Fibroblast of peridontal ligament (primary cell): ENCODE measurements around the gene SASH1.

Experiments used
- DNase-seq: peaks from one replicate; pipeline ENCODE4 v3.0.0-alpha.2; 2010; ENCODE audit errors: extremely low read depth

The SASH1 gene

DNA sequence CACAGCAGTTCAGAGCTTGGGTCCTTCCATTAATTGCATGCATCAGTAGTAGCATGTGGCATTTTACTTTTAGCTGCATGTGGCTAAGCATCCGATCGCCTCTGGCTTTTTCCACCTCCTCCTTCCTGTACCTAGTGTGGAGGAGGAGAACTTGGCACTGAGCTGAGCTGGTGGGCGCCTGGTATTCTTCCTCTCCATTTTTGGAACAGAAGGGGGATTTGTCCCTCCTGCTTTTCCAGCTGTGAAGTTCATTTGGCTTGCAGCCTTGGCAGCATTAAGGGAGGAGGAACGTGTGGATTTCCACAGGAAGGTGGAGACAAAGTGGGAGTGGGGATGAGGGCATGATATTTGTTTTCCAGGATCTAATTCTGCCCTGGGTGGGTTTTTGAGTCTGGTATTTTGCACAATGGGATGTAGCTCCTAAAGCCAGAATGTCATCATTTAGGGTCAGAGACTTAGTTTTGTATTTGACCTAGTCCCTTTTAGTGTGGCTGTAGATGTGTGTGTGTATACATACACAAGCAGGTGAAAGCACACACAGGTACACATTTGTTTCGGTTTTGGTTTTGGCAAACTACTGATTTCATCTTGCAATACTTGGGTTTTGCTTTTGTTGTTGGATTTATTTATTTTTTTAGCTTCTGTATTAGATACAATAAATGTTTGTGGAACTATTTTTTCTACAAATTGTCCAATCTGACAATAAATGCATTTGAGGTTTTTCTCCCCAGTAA is 90.0 kb downstream of the SASH1 start:
- DNase-seq = no peak

DNA sequence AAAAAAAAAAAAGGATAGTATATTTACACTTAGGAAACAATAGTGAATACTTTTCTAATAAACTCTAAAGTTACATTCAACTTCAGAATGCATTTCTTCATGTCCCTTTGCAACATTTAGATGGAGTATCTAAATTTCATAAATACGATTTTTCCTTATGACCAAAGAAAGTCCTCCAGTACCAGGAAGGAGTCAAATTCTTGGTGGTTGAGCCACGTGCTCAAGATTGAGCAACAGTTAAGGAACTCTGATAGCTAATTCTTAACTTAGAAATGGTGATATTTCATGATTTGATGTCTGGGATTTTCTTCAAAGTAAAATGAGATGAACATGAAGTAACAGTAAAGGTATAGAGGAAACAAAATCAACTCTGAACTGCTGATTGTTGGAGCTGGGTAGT is 92.7 kb downstream of the SASH1 start:
- DNase-seq = peak; percentile 72

GRCh38 chr6:148436466-148436865 is 93.8 kb downstream of the SASH1 start:
- DNase-seq = no peak

DNA sequence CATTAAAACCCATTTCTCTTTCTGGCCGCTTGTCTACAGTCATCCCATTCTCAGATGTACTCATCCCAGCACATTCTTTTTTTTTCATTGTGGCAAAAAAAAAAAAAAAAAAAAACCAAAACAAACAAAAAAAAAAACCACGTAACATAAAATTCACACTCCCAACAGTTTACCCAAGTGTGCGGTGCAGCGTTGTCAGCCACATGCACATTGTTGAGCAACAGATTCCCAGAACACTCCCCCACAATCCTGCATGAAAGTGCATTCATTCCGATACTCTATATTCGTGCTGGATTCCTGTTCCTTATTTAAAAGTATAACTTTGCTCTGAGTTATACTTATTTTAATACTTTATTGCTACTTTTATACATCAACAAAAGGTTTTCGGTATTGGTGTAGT is 96.0 kb downstream of the SASH1 start:
- DNase-seq = peak; percentile 42

- peak; percentile 84 for DNase-seq
These were observed 97.4 kb downstream of the SASH1 start for GRCh38 chr6:148440016-148440415.

DNA sequence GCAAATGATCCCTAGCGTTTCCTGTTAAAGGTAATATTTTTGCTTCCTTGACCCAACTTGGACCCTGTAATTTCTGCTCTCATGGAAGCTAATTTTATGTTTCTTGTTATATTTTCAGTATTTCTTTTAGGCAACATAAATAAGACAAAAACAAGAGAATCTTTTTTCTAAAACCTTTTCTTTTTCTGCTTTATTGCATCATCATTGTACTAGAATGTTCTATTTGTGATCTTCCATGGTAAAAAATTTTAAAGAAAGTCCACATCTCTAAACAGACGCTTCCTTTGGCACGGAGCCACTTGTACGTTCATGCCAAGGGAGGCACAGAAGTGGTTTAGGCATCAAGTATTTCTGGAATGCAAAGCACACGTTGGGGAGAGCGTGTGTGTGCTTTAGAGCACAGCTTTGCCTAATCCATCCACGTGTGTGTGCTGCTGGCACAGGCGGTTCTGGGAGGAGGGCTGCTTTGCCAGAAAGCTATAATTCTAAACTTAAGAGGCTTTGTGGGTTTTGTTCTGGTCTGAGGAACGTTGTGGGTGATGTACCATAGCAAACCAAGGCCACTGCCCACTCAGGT is 98.3 kb downstream of the SASH1 start:
- peak; percentile 98 for DNase-seq

GRCh38 chr6:148441454-148441911 is 98.8 kb downstream of the SASH1 start:
- DNase-seq = peak; percentile 74

DNA sequence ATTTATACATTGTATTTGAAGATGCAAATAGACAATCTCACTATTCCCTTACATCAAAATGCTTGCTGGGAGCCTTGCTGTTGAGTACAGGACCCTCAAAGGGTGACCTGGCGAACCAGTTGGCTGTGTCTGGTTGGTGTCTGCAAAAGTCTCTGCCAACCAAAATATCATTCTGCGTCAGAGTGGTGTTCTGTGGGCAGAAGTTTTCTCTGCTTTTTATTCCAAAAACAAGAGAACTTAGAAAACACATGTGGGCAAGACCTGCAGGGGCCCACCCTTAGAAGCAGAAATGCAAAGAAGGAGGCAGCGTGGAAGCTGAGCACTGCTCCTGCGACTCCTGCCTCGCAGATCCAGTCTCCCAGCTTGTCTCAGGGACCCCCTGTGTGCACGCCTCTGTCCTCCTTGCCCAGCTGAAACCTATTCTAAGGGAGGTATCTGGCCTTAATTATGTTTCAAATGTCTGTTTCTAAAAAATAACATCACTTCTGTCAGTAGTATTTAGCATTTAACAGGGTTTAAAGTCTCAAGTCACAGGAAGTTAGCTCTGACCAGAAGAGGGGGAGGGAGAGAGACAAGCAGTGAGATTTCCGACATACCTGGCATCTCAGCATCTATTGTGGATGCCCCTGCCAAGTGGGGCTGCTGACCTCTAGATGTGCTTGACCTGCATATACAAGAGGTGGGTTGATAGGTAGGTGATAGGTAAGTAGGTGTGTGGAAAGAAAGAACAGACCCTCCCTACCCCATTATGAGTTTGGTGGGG is 101.3 kb downstream of the SASH1 start:
- DNase-seq = no peak

DNA sequence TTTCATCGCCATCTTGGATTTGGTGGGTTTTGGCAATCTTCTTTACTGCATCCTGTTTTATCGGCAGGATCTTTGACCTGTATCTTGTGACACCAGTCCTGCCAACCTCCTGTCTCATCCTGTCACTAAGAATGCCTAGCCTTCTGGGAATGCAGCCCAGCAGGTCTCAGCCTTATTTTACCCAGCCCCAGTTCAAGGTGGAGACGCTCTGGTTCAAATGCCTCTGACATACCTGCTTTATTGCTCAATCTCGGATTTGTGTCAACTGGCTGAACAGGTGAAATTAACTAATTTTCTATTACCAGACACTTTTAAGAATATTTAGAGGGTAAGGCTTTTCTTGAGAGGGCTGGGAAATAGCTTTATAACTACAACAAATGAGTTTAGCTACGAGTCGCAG is 102.5 kb downstream of the SASH1 start:
- no peak for DNase-seq

- DNase-seq = peak; percentile 37
These were observed 103.0 kb downstream of the SASH1 start for GRCh38 chr6:148445620-148446019.

GRCh38 chr6:148446681-148447080 is 104.0 kb downstream of the SASH1 start:
- DNase-seq = no peak

DNA sequence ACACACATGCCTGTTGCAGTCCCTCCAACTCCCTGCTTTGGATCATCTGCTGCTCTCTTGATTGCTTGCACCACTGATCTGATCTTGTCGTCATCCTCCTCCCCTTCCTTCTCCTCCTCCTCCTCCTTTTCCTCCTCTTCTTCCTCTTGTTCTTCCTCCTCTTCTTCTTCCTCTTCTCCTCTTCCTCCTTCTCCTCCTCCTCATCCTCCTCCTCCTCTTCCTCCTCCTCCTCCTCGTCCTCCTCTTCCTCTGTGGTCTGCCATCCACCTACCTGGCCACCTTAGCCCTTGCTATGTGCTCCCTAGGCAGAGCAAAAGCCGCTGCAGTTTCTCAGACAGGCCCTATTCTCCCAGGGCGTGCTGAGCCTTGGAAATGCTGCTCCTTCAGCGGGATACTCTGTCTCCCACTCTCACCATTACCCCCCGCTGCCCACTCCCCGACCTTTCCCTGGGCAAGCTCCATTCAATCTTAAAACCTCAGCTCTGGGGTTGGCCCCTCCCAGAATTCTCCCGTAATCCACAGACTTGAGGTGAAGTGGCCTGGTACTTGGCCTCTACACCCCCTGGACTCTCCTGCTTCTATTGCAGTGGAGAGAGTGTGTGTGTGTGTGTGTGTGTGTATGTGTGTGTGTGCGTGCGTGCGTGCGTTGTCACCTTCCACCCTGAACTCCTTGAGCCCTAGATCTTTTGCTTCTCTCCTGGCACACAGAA is 105.0 kb downstream of the SASH1 start:
- no peak for DNase-seq

DNA sequence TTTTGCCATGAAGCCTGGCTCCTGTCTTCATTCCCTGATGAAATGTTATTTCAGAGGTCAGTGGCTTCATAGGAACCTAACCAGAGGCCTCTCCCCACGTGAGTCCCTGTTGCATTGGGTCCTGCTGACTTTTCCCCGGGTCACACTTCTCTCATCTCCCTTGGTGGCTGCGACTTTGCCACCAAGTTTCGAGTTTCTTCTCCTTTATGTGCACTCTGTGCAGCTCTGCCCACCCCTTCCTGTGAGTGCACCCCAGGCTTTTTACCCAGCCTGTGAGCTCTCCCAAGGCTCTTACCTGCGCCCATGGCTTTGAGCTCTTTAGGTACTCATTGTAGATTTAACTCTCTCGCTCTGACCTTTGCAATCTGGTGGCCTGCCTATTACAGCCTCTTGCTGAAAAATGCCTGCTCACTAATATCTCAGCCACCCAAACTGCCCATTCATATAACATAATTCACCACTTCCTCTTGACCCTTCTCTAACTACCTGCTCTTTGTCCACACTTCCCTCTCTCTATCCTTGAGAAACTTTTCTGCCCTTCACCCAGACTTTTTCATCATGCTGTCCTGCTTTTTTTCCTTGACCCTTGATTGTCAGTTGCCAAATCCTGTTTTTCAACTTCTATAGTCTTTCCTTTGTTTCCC is 105.9 kb downstream of the SASH1 start:
- DNase-seq = no peak

GRCh38 chr6:148450866-148451265 is 108.2 kb downstream of the SASH1 start:
- no peak for DNase-seq

DNA sequence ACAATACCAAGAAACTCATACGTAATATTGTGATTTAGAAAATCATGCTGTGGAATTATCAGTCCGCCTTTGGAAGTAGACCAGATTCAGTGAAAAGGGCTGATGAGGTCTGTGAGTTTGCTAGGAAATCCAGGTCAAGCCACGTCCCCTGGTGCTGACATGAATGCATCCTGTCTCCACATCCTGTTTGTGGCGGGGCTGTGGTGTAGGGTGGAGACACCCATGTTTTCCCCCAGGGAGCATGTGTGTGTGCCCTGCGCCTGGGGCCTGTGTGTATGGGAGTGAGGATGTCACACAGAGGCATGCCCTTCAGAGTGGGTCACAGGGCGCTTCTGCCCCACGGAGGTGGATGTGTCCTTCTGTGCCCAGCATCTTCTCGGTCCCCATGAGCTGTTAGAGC is 109.1 kb downstream of the SASH1 start:
- DNase-seq = no peak

GRCh38 chr6:148452876-148453275 is 110.2 kb downstream of the SASH1 start:
- no peak for DNase-seq

DNA sequence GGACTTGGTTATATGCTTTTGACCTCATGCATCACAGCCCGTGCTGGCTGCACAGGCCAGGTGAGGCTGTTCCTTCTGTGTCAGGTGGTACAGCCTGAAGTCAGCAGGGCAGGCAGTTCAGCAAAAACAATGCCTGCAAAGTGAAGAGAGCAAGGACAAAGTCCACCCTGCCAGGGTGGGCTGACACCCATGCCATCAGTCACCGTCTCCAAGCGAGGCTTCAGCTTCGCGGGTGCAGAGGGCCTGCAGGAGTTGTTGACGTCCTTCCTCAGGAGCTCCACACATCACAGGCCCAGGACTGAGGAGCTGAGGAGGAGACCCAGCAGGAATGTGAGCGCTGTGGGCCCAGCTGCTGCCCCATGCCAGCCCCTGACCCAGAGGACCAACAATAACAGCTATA is 111.3 kb downstream of the SASH1 start:
- no peak for DNase-seq

DNA sequence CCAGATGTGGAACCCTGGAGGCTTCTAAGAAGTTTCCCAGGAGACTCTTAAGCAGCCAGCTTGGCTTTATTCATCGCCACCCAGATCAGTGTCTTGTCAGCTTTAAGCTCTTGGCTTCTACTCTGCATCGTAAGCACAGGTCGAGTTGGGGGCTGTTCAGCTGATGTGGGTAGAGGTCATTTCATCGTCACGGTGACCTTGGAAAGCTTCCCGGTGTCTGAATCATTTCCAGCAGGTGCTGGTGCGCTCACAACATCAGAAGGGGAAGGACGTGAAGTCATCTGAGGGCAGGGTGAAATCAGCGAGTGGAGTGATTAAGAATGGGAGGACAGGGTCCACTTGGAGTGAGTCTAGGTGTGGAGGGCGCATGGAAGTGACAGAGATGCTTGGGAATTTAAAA is 112.6 kb downstream of the SASH1 start:
- no peak for DNase-seq

- DNase-seq = no peak
These were observed 113.3 kb downstream of the SASH1 start for GRCh38 chr6:148455674-148456558.

GRCh38 chr6:148457137-148457842 is 114.7 kb downstream of the SASH1 start:
- DNase-seq = peak; percentile 56
